HK-2 (cell line): Measurements from ENCODE around the gene CEP44.
A peak's percentile ranks its signal among the peaks of the same experiment; 100 is the strongest.
"Not testable (repeated sequence)": the region's sequence is repeated elsewhere in the genome, so short reads cannot be mapped to it uniquely, and the experiment has no call there.

Experiments
- DNase-seq: peaks from one replicate; pipeline ENCODE4 v3.0.0-alpha.2; 2018; ENCODE audit not compliant: unreplicated experiment

CEP44 gene

GRCh38 chr4:174283507-174284471 lies at the start of gene CEP44, which contains the start of gene FBXO8:
TSS of gene CEP44 (plus strand) at chr4:174283911. CDS start at chr4:174299122, 15,211 bp downstream.
TSS of gene FBXO8 (minus strand) at chr4:174283667. CDS start at chr4:174263092, 20,575 bp downstream.
- peak; percentile 77 for DNase-seq

GRCh38 chr4:174236359-174236758 lies 47.4 kb upstream of the CEP44 start:
- DNase-seq: no peak

DNA sequence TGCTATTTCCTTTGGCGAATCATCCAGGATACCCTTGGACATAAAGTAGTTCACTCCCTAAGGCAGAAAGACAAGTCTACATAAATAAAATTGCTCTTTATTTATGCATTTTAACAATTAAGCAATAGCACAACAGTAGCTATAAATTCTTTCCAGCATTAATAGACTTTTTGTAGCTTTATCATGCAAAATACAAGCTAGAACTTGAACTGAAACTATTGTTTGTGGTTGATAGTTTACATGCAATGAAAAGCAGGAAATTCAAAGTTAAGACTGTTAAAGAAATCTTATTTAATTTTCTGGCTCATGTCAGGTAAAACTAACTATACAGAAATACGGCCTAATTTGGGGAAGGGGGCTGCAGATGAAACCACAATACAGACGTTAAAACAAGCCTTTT lies 42.5 kb upstream of the CEP44 start:
- no peak for DNase-seq

- no peak for DNase-seq
Observed at GRCh38 chr4:174244441-174244840, 39.3 kb upstream of the CEP44 start.

DNA sequence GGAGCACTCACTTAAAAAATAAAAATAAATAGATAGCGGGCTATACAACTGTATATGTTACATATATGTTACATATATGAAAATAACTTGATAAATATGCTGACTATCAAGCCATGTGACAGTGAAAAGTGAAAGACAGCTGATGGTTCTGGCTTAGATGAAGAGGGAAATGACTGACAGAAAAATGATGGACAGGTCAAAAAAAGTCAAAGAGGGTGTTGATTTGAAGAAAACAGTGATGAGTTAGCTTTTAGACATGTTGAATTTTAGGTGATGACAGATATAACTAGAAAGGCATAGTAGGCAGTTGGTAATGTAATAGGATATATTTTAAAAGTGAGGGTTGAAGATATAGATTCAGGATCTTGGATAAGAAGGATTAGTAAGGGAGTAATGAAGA lies 38.0 kb upstream of the CEP44 start:
- no peak for DNase-seq

DNA sequence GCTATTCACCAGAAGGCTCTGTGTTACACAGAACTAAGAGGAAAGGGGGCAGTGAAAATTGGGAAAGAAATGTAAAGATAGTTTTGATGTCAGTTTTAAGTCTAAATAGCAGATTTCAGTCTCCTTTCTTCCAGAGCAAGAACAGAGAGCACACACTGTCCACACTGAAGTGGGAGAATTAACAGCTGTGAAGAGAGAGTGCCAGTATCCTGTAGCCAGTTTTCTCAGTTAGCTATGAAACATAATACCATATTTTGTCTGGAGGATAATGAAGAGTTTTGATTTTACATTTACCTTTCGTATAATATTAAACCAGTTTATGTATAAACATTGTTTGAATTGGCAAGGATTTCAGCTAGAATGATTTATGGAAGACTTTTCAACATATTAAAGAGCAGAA lies 35.3 kb upstream of the CEP44 start:
- DNase-seq: no peak

DNA sequence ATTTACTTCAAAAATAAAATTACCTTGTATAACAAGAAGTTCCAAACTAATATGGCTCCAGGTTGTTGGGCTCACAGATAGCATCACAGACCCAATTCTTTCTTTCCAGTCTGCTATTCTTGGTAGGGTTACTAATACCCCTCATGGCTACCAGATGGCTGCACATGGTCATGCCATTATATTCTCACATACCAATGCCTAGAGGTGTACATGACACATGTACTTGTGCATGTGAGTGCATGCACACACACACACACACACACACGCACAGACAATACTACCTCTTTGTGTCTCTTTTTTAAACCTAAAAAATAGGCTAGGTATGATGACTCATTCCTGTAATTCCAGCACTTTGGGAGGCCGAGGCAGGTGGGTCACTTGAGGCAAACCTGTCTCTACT lies 31.3 kb upstream of the CEP44 start:
- DNase-seq: no peak

GRCh38 chr4:174254613-174255012 lies 29.1 kb upstream of the CEP44 start:
- DNase-seq: no peak

- no peak for DNase-seq
Observed at GRCh38 chr4:174255374-174255773, 28.3 kb upstream of the CEP44 start.

DNA sequence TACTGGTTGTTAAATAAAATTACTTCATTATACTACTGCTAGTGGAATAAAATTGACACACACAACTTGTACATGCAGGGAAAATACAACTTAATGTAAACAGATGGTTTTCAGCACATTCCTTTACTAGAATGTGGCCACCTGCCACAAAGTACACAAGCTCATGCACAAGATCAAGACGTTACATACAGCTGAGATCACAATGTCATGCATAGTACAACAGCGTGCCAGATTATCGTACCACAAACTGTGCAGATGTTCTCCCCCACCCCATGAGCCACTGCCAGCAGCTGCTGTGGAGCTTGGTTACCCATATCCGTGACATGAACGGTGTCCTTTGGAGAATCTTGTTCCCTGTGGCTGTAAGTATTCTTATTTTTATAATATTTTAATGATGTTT lies 27.9 kb upstream of the CEP44 start:
- no peak for DNase-seq

DNA sequence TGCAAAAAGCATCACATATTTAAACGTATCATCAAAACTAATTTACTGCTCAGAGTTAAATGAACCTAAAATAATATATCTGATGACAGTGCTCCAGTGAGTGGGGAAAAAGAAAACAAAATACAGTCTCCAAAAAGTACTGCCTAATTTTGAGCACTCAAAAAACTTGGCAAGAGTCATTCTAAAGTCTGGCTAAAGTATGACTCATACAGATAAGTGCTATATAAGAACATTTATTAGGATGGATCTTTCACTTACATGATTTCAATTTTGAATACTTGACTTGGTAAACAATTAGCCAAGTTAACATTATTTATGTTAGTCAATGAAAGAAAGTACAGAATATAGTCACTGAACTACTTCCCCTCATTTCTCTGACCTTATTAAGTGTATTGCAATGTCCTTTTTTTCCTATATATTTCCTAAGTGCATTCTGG lies 27.4 kb upstream of the CEP44 start:
- no peak for DNase-seq

- DNase-seq: no peak
Observed at GRCh38 chr4:174259580-174259979, 24.1 kb upstream of the CEP44 start.

DNA sequence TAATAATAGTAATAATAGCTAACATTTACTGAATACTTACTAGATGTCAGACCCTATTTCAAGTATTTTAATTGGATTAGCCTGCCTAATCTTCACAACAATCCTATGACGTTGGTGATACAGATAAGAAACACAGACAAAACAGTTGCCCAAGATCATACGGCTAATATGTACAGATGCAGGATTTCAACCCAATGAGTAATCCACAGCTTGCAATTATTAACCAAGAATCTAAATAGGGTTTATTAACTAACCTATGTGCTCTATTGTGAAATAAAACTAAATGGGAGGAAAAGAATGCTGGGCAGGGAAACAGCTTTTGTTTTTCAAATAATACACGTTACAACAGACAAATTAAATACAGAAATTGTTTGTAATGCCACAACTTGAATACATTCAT lies 23.6 kb upstream of the CEP44 start:
- no peak for DNase-seq

DNA sequence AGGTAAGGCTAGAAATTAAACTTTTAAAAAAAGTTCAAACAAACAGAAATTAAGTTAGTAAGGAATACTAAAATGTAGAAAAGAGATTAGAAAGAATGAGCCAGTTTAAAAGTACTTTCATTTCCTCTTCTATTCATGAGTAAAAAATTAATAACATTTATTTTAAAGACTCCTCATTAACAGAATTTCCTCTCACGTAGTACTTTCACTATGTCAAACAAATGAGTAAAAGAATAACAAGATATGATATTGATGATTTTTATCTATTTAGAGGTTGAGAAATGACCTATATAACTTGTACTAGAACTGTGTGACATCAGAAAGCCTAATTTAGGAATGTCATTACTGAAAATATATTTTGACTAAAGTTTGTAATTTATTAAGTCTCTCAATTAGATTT lies 22.3 kb upstream of the CEP44 start:
- not testable (repeated sequence) for DNase-seq

DNA sequence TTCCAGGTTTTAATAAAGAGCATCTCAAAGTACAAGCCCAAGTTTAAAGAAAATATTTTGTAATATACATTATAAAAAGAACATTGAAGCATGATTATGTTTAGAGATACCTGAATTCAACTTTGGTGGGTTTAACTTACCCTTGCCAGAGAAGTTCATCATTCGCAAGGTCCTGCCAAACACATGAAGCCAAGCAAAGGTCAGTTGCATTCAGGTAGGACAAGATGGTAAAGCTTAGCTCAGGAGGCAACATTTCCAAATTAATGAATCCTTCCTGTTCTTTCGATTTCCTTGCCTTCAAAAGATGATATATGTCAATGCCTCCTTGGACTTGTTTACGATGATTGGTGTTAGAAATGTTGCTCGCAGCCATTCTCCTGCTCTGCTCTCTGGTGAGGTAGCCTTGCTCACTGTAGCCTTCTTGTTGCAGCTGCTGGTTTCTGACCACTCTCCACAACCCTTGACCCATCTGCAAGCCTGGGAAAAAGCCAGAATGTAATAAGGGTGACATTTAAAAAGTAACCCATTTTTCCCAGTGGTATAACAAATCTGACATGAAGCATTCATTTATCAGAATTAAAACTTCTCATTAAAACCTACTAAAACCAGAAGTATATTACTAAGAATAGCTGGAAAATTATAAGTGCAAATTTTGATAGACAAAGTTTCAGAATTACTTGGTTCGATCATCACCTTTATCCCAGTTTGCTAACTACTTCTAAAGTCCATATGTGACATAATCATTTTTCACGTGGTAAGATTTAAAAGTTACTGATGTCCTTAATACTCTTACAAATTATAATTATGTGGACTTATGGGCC lies 20.9 kb upstream of the CEP44 start:
- no peak for DNase-seq

DNA sequence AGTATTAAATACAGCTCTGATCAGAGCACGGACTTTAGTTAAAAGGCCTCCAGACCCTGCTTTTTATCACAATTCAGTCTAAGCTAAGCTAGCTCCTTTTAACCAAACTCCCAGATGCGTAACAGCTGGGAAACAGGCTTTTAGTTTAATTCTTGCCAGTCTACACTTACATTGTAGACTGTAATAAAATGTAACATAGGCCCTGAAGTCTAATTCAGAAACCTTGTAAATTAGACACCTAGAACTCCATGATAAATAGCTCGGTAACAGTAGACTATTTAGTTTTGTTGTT lies 20.3 kb upstream of the CEP44 start:
- no peak for DNase-seq

GRCh38 chr4:174265916-174266315 lies 17.8 kb upstream of the CEP44 start:
- DNase-seq: no peak

DNA sequence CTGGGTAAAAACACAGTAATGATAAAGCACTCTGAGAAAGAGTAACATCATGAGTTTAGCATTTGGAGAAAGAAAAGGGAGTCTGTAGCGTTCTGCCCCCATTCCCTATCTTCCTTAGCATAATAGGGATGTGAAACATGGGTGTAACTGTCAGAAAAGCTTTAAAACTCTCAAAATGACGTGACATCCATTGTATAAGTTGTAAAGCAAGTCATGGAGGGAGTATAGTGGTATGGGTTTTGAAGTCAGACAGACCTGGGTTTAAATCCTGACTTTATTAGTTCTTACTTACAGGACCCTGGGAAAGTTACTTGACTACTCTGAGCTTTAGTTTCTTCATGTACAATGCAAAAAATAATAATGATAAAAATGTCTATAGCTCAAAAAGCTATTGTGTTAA lies 17.3 kb upstream of the CEP44 start:
- DNase-seq: no peak

GRCh38 chr4:174273930-174274329 lies 9.8 kb upstream of the CEP44 start:
- no peak for DNase-seq

DNA sequence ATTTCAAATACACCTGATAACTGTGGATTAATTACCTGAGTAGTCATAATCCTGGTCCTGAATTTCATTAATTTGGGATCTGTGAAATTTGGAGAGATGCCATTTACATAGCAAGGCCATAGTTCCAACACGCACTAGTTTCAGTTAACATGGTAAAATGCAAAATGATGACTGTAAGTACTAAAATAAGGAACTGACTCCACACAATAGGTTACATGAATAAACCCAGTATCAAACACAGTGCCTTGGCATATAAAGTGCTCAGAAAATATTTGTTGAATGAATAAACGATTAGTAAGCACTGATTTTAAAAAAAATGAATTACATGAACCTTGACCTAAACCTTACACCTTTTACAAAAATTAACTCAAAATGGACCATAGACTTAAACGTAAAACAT lies 9.3 kb upstream of the CEP44 start:
- no peak for DNase-seq

DNA sequence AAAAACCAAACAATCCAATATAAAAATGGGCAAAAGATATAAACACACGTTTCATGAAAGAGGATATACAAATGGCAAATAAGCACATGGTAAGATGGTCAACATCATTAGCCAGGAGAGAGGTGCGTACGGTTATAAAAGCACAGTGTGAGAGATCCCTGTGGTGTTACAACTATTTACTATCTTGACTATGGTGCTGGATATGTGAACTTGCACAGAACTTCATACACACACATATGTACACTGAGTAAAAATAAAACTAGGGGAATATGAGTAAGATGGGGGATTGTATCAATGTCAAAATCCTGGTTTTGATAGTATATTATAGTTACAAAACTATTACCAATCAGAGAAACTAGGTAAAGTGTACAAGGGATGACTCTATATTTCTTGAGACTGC lies 8.6 kb upstream of the CEP44 start:
- DNase-seq: no peak

GRCh38 chr4:174277433-174277832 lies 6.3 kb upstream of the CEP44 start:
- no peak for DNase-seq

- no peak for DNase-seq
Observed at GRCh38 chr4:174278467-174278866, 5.2 kb upstream of the CEP44 start.
